WTC11 (cell line): Measurements from ENCODE around the gene CPNE9. TPM values are rescaled to one million over a fixed set of nuclear protein-coding genes. Genes with fewer than 3 reads are reported as not detected.

Experiments used
- ATAC-seq: fragments of 200-7000 bp; cut with Tn5 transposase; 2 replicates; pipeline ENCODE4 v1.10.0; 2021; ENCODE audit warnings: mild to moderate bottlenecking, moderate library complexity
- CTCF ChIA-PET: fragments of 300-600 bp; sonication (Branson Sonifier 250); formaldehyde crosslinking; loops from one replicate; lab custom pipeline; 2021; ENCODE audit warnings: antibody characterized with exemption; lab: Charles Lee
- POLR2A ChIA-PET: fragments of 350-600 bp; sonication (Branson Sonifier 250); formaldehyde crosslinking; loops from one replicate; lab custom pipeline; 2021; ENCODE audit warnings: antibody characterized with exemption; lab: Charles Lee
- DNase-seq: peaks from one replicate; pipeline ENCODE4 v3.0.0; 2021; ENCODE audit warnings: low spot score
- H3K27ac Mint-ChIP-seq: 2 replicates; pipeline ENCODE4 v1.8.0; 2021; ENCODE audit warnings: mixed read lengths
- H3K27me3 Mint-ChIP-seq: 2 replicates; pipeline ENCODE4 v1.8.0; 2021; ENCODE audit warnings: low read depth, mild to moderate bottlenecking, moderate library complexity, mixed read lengths
- H3K36me3 Mint-ChIP-seq: 2 replicates; pipeline ENCODE4 v1.8.0; 2021; ENCODE audit warnings: mixed read lengths
- H3K4me1 Mint-ChIP-seq: 2 replicates; pipeline ENCODE4 v1.8.0; 2022; ENCODE audit warnings: mixed read lengths
- H3K4me3 Mint-ChIP-seq: 2 replicates; pipeline ENCODE4 v1.8.0; 2021; ENCODE audit warnings: mild to moderate bottlenecking, moderate library complexity, mixed read lengths
- H3K9me3 Mint-ChIP-seq: 2 replicates; pipeline ENCODE4 v1.8.0; 2021; ENCODE audit warnings: mixed read lengths
- ATF2 ChIP-seq: sonication (generic); formaldehyde crosslinking; IDR thresholded peaks from 2 replicates; pipeline ENCODE4 v1.8.1; 2022; ENCODE audit warnings: low read depth, missing genetic modification reagents, borderline replicate concordance
- CREB1 ChIP-seq: sonication (generic); formaldehyde crosslinking; IDR thresholded peaks from 2 replicates; pipeline ENCODE4 v1.8.0; 2023; ENCODE audit warnings: mild to moderate bottlenecking, missing genetic modification reagents
- E2F1 ChIP-seq: sonication (generic); formaldehyde crosslinking; IDR thresholded peaks from 2 replicates; pipeline ENCODE4 v1.8.0; 2022; ENCODE audit warnings: mild to moderate bottlenecking, missing genetic modification reagents
- E2F4 ChIP-seq: sonication (generic); formaldehyde crosslinking; IDR thresholded peaks from 2 replicates; pipeline ENCODE4 v1.8.1; 2022; ENCODE audit warnings: low read depth, mild to moderate bottlenecking, moderate library complexity, missing genetic modification reagents, borderline replicate concordance
- ELF4 ChIP-seq: sonication (generic); formaldehyde crosslinking; IDR thresholded peaks from 2 replicates; pipeline ENCODE4 v1.8.1; 2022; ENCODE audit warnings: low read depth, mild to moderate bottlenecking, moderate library complexity, missing genetic modification reagents
- FOXJ3 ChIP-seq: sonication (generic); formaldehyde crosslinking; IDR thresholded peaks from 2 replicates; pipeline ENCODE4 v1.9.0; 2021; ENCODE audit warnings: missing genetic modification reagents, mild to moderate bottlenecking, borderline replicate concordance
- JAZF1 ChIP-seq: fragments of 250-450 bp; sonication (Bioruptor Pico); IDR thresholded peaks from 2 replicates; pipeline ENCODE4 v1.9.0; 2021; ENCODE audit warnings: moderate library complexity, mild to moderate bottlenecking, inconsistent platforms
- MXD4 ChIP-seq: fragments of 250-450 bp; sonication (Bioruptor Pico); IDR thresholded peaks from 2 replicates; pipeline ENCODE4 v1.8.0; 2021; ENCODE audit warnings: mild to moderate bottlenecking, moderate library complexity, borderline replicate concordance
- NFE2L1 ChIP-seq: sonication (generic); formaldehyde crosslinking; IDR thresholded peaks from 2 replicates; pipeline ENCODE4 v1.8.1; 2023; ENCODE audit warnings: missing genetic modification reagents
- OVOL2 ChIP-seq: fragments of 250-450 bp; sonication (Bioruptor Pico); IDR thresholded peaks from 2 replicates; pipeline ENCODE4 v1.9.0; 2021; ENCODE audit warnings: mild to moderate bottlenecking, borderline replicate concordance
- PRDM15 ChIP-seq: sonication (generic); formaldehyde crosslinking; IDR thresholded peaks from 2 replicates; pipeline ENCODE4 v1.8.0; 2022; ENCODE audit warnings: missing genetic modification reagents
- SMAD4 ChIP-seq: sonication (generic); formaldehyde crosslinking; IDR thresholded peaks from 2 replicates; pipeline ENCODE4 v1.8.0; 2022; ENCODE audit warnings: mild to moderate bottlenecking, missing genetic modification reagents
- SOX15 ChIP-seq: fragments of 250-450 bp; sonication (Bioruptor Pico); IDR thresholded peaks from 2 replicates; pipeline ENCODE4 v1.9.0; 2021; ENCODE audit warnings: mild to moderate bottlenecking
- ZNF121 ChIP-seq: sonication (generic); formaldehyde crosslinking; IDR thresholded peaks from 2 replicates; pipeline ENCODE4 v1.8.0; 2023; ENCODE audit warnings: missing genetic modification reagents
- ZNF219 ChIP-seq: sonication (generic); formaldehyde crosslinking; IDR thresholded peaks from 2 replicates; pipeline ENCODE4 v1.8.0; 2023; ENCODE audit warnings: missing genetic modification reagents, mild to moderate bottlenecking, borderline replicate concordance
- total RNA-seq: library from RNA; stranded (reverse); gene quantifications from 3 replicates; pipeline ENCODE4 v1.2.3, GENCODE V29; 2021

CPNE9 gene
- total RNA-seq, 1 experiment from 2014 or later = 3.2 TPM

- TF ChIP-seq NFE2L1 (CRISPR knock-in tag) = no peak
- TF ChIP-seq JAZF1 (CRISPR knock-in tag) = no peak
- no peak for TF ChIP-seq E2F4 (CRISPR knock-in tag)
- TF ChIP-seq MXD4 (CRISPR knock-in tag) = no peak
- TF ChIP-seq SOX15 (CRISPR knock-in tag) = no peak
- TF ChIP-seq ZNF121 (CRISPR knock-in tag) = no peak
- TF ChIP-seq PRDM15 (CRISPR knock-in tag) = no peak
- TF ChIP-seq, all 79 proteins: peak for 0
- CTCF ChIA-PET = no interaction called here
- POLR2A ChIA-PET = no interaction called here
- H3K36me3 Mint-ChIP-seq = peaks cover 55% of the 10 kb centered on the region
- no peak overlapping the region for H3K27ac Mint-ChIP-seq
- no peaks in the 10 kb centered on the region for H3K27me3 Mint-ChIP-seq
- no peak for DNase-seq
- no peaks in the 10 kb centered on the region for H3K9me3 Mint-ChIP-seq
- no peak overlapping the region for H3K4me3 Mint-ChIP-seq
- peaks cover 11% of the 10 kb centered on the region for H3K4me1 Mint-ChIP-seq
- ATAC-seq = no peak
Observed at GRCh38 chr3:9747267-9747666, 43.6 kb downstream of the CPNE9 start.

- no peak for ATAC-seq
- Mint-ChIP-seq H3K9me3 (no peaks in the 10 kb centered on the region), H3K27ac (no peak overlapping the region), H3K27me3 (no peaks in the 10 kb centered on the region), H3K4me1 (peaks cover 11% of the 10 kb centered on the region), H3K4me3 (no peak overlapping the region), H3K36me3 (peaks cover 55% of the 10 kb centered on the region)
- ChIA-PET POLR2A (interaction anchor here (2.1 kb wide), 1 partner anchor 16 kb away, joined by 14 read pairs; the partner anchor contains the start of gene BRPF1), CTCF (interaction anchor here (1.1 to 2.7 kb wide), 2 partner anchors 21 to 45 kb away, joined by 3 to 21 read pairs; partner anchors contain the start of gene ARPC4)
- TF ChIP-seq ATF2 (CRISPR knock-in tag) (no peak), ZNF219 (no peak), FOXJ3 (no peak), OVOL2 (no peak), CREB1 (CRISPR knock-in tag) (no peak), E2F1 (CRISPR knock-in tag) (no peak), ELF4 (CRISPR knock-in tag) (no peak)
- DNase-seq = no peak
Observed at GRCh38 chr3:9748031-9748430, 44.4 kb downstream of the CPNE9 start.

GRCh38 chr3:9749296-9749644 lies 45.6 kb downstream of the CPNE9 start:
- Mint-ChIP-seq H3K27ac (peak overlapping the region; percentile 99), H3K4me1 (peaks cover 11% of the 10 kb centered on the region), H3K9me3 (no peaks in the 10 kb centered on the region), H3K4me3 (peak overlapping the region; percentile 98), H3K36me3 (peaks cover 49% of the 10 kb centered on the region), H3K27me3 (no peaks in the 10 kb centered on the region)
- DNase-seq = no peak
- ChIA-PET CTCF (interaction anchor here (0.6 to 2.7 kb wide), 13 partner anchors 9 to 249 kb away, joined by 3 to 21 read pairs (median 4); partner anchors contain the start of genes ARPC4, BRPF1 and TADA3), POLR2A (interaction anchor here (0.5 to 2.2 kb wide), 8 partner anchors 17 to 44 kb away, joined by 3 to 14 read pairs (median 4); partner anchors contain the start of genes ARPC4, BRPF1, CAMK1 and TADA3)
- TF ChIP-seq SMAD4 (CRISPR knock-in tag) (no peak), E2F1 (CRISPR knock-in tag) (0 out of 2 replicates have a peak, but pooled peaks have one; percentile 29)
- TF ChIP-seq, all 79 proteins: peak for 1
- ATAC-seq = peak; percentile 14; the same call in 1 of the 2 replicates
